Cortex of kidney (tissue), 1 donor: ENCODE measurements around the gene SH3TC2.

Experiments used
- DNase-seq: peaks from one replicate; lab custom pipeline; 2025; lab: John Stamatoyannopoulos, UW

Gene SH3TC2

DNA sequence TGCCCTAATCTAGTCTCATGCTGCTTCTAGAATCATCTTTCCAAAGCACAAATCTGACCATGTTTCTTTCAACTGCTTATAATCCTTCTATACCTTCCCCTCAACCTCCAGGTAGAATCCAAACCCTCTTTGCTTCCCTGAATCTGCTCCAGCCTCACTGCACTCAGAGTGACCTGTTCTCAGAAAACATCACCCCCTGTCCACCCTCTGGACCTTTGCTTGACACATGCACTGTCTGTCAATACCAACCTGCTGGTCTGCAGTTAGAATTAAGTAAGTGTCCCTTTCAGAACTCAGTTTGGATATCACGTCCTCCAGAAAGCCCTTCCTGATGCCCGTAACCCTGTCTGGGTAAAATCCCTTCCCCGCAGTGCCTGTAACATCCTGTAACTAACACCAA, 63.1 kb downstream of the SH3TC2 start:
- DNase-seq, result no peak

DNA sequence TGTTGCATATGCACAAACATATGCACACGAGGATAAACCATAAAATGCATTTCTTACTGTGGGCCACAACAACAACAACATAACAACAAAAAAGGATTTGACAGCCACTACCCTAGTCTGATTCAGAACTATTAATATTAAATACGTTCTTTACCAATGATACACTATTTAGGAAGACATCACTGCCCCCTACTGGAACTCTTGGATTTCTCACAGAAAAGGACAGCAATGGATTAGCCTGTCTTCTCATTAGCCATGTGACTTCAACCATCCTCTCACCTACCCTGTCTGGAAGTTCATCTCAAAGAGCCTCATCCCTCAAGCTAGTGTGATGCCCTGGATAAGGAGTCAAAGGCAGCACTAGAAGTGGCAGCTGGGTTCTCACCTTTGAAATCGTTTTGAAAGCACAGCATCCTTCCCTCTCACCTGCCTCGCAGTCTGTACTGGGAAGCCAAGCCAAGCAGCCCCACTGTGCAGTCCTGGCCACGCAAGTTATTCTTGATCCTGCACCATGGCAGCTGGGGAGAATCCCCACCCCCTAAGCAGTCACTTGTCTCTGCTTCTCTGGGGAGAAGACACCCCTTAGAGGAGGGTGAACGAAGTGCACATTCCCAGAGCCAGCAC, 64.6 kb downstream of the SH3TC2 start:
- no peak for DNase-seq

GRCh38 chr5:148996270-148996669, 66.6 kb downstream of the SH3TC2 start:
- DNase-seq, result no peak

DNA sequence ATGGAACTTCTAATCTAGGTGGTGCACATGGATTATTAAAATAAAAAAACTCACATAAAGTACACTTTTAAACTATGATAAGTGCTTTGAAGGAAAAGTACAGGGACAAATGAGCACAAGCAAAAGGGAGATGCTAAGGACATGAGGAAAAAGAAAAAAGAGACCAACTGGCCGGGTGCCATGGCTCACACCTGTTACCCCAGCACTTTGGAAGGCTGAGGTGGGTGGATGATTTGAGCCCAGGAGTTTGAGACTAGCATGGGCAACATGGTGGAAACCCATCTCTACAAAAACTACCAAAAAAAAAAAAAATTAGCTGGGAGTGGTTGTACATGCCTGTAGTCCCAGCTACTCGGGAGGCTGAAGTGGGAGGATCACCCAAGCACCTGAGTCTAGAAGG, 67.1 kb downstream of the SH3TC2 start:
- DNase-seq, result no peak

DNA sequence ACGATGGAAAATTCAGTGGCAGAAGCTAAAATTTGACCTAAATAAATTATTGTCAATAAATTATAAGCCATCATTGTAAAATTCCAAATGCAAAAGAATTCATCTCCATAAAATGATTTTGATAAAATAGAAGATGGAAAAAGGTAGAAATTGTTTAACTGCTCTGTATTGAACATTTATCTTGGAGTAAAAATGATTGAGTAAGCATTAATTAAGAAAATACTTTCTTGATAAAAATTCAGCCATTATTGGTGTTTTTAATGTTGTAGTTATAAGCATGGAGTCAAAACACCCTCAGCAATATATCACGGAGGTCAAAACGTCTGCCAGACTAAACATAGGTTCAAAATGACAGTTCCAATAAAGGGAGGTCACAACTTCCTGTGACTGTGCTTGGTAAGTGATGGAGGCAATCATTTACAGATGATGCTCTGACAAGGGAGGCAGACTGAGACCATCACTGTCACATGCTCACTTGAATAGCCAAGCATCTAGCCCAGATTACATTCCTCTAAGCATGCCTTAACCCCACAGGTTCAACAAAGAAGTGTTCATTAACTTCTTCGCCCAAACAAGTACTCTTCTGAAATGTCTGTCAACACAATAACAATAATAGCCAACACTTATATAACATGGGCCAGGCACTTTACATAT, 69.5 kb downstream of the SH3TC2 start:
- no peak for DNase-seq

GRCh38 chr5:148992265-148992664, 70.6 kb downstream of the SH3TC2 start:
- DNase-seq, result no peak

GRCh38 chr5:148991566-148991965, 71.3 kb downstream of the SH3TC2 start:
- DNase-seq, result no peak

DNA sequence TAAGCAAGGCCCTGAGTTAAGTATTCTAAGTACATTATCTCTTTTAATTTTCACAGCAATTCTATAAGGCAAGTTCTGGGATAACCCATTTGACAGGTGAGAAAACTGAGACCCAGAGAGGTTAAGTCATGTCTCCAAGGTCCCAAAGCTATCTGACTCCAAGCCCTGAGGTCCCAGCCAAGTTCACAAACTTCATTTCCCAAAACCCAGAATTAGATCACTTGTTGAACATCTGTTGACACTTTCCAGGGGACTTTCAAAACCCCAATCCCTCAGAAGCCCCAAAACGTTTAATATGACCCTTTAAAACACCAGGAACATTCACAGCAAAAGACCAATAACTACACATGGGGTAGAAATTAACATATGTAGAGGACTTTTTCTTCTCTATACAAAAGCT, 72.0 kb downstream of the SH3TC2 start:
- DNase-seq, result no peak

DNA sequence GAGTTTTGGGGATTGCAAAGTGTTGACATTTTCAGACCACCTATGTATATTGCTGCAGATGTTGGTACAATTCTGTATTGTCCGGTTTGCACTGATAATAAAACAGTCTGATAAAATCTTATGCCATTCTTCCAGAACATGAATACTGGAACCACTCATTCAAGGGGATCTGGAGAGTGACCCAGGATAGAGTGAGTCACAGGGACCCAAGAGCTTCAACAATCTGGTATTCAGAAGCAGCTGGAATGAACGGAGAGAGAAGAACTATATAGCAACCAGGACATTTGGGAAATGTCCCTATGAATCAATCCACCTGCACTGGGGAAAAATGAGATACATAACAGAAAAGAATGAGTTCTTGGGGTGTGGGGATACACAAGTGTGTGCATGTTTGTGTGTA, 73.3 kb downstream of the SH3TC2 start:
- DNase-seq, result no peak

GRCh38 chr5:148988328-148988727, 74.5 kb downstream of the SH3TC2 start:
- no peak for DNase-seq

DNA sequence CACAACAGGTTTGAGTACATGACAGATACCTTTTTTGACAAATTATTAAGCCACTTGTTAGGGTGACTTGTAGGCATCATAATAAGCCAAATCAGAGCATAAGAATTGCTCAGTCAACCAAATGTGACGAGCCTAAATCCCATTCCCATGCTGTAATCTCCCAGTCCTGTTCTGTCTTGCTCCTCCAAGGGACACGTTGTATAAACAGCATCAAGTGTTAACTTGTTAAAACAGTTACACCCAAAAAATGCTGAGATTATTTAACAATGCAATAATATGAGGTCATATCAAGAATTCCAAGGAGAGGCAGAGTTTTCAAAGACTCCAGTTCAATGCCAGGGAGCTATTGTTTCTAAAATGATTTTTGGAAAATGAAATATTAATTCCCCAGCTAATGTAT, 76.2 kb downstream of the SH3TC2 start:
- no peak for DNase-seq

- DNase-seq, result no peak
These were observed 78.5 kb downstream of the SH3TC2 start for GRCh38 chr5:148984345-148984744.

DNA sequence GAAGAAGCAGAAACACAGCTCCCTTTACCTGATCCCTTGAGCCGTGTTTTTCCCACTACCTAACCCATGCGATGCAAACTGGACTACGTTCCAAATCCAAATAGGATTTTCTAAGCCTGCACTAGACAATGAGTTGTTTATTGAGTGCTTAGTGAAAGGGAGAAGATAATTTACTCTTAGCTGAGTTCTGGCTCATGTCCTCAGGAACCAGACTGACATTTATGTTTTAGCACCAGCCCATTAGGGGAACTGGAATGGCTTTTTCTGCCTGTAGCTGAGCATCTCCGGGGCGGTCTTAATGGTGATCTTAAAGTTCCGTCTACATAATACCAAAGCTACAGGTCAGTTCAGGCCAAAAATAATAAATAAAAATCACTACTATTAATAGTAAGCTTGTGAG, 81.5 kb downstream of the SH3TC2 start:
- no peak for DNase-seq

DNA sequence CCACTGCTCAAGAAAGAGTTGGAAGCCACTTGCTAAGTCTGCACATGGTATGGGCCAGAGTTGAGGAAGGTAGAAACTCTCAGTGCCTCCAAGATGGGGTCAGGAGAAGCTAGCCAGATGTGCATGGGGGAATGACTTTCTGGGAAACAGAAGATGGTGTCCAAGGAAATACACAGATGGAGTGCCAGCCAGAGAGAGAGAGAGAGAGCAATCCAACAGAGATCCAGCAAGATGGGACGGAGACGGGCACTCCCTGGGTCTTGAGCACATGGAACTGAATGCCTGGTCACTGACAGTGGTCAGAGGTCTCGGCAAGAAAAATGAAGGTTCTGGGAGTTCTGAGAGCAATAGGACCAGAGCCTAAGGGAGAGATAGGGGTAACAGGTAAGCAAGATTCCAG, 82.1 kb downstream of the SH3TC2 start:
- DNase-seq, result no peak

GRCh38 chr5:148979083-148979723, 83.7 kb downstream of the SH3TC2 start:
- DNase-seq, result no peak

- DNase-seq, result no peak
These were observed 84.3 kb downstream of the SH3TC2 start for GRCh38 chr5:148978370-148979082.

DNA sequence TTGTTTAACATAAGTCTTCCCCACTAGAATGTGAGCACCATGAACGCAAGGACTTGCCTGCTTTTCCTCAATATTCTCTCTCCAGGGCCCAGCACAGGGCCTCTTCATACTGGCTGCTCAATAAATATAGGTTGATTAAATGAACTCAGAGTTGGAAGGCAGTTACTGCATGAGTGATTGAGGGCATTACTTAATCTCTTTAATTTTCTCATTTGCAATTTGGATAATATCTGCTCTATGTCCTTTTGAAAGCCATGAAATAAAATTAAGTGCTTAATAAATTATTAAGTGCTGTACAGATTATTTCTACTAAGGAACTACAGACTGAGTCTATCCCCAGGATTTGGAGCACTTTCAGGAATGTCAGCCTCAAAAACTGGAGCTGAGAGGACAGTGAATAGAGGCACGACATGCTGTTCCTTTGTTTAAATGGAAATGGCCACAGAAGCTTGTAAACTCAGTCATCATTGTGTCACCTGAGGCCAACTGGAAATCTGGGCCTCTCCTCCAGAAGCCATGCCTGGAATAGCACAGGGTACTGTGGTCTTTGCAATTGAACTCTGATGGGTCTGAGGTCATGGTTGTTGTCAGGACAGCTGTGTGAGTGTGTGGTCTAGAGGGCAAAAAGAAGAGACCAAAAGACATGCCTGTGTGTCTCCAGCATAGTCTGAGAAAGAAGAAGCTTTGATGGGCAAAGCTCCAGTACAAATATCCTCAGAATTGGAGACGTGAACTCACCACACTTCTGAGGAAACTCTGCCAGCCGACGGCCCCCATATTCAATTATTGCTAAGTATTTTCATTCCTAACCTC, 86.1 kb downstream of the SH3TC2 start:
- no peak for DNase-seq

- no peak for DNase-seq
These were observed 88.1 kb downstream of the SH3TC2 start for GRCh38 chr5:148974642-148975327.

GRCh38 chr5:148973455-148973854, 89.4 kb downstream of the SH3TC2 start:
- DNase-seq, result no peak

- DNase-seq, result no peak
These were observed 89.9 kb downstream of the SH3TC2 start for GRCh38 chr5:148972974-148973374.

GRCh38 chr5:148972396-148972795, 90.5 kb downstream of the SH3TC2 start:
- no peak for DNase-seq
